GM19239 (cell line): ENCODE results near the gene LMF2.

ENCODE experiments used
- DNase-seq: peaks from one replicate; pipeline ENCODE4 v3.0.0; 2011; ENCODE audit warnings: low spot score; ENCODE audit not compliant: insufficient read length
- FAIRE-seq: peaks from 2 replicates; lab custom pipeline; 2011; peaks lifted over from hg19 to GRCh38; lab: Jason Lieb, UNC

Gene LMF2

DNA sequence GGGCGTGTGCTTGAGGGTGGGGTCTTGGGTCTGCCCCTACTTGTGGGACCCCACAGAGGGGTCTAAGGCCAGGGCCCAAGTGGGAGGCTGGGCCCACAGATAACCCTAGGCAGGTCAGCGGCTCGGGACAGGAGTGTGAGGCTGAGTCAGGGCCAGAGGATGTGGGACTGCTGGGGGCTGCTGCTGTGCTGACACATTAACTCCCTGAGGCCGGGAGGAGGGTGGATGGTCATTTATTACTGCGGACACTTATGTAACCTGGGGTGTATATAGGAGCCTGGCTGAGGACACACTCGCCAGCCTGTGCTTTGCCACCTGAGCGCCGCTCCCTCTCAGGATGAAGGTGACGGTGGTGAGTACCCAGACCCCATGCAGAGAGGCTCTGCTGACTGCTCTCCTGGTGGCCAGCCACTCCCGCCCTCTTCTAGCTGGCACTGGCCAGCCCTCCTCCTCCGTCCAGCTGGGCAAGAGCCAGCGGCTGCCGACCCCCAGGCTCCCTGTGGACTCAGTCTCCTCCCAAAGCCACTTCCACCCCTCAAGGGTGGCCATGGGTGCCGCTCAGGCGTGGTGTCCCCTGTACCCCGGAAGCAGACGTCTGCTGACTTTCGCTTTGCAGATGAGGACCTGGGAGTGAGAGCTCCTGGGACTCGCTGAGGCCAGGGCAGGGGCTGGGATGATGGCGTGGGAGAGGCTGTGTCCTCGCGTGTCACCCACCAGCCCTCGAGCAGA is 20.8 kb downstream of the LMF2 start, which contains the start of gene MIOX:
MIOX (plus strand) TSS at position 299 of the 729 bp plus-strand sequence; CDS start at position 338, 39 bp downstream.
- no peak for FAIRE-seq
- no peak for DNase-seq

DNA sequence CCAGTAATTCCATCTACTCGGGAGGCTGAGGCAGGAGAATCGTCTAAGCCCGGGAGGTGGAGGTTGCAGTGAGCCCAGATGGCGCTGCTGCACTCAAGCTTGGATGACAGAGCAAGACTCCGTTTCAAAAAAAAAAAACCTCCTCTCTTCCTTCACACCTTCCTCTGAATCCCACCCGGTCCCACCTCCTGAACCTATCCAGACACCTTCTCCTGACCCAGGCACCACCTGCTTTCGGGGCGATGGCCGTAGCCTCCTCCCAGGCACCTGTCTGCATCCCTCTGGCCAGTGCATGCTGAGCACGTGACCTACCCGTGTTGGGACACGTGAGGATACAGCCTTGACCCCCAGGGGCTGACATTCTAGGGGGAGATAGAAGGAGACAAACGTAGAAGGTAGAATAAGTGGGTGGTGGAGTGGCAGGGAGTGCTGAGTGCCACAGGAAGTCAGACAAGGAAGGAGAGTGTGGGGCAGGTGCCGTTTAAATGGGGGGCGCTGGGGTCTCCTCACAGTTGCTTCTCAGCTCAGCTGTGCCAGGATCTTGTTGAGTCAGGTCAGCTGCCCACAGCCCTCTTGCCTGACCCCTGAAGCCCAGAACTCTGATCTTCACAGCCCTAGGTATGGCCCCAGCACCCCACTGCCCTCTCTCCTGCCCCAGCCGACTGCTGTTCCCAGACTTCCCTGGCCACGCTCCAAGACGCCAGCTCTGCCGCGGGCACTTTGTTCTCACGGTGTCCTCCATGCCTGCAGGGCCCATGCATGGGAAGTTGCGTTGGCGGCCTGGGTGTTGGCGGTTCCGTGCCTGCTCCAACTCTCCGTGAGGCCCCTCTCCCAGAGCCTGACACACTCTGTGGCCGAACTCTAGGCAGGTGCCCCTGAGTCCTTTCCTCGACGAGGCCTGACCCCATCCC is 22.0 kb downstream of the LMF2 start:
- DNase-seq (no peak), FAIRE-seq (no peak)

DNA sequence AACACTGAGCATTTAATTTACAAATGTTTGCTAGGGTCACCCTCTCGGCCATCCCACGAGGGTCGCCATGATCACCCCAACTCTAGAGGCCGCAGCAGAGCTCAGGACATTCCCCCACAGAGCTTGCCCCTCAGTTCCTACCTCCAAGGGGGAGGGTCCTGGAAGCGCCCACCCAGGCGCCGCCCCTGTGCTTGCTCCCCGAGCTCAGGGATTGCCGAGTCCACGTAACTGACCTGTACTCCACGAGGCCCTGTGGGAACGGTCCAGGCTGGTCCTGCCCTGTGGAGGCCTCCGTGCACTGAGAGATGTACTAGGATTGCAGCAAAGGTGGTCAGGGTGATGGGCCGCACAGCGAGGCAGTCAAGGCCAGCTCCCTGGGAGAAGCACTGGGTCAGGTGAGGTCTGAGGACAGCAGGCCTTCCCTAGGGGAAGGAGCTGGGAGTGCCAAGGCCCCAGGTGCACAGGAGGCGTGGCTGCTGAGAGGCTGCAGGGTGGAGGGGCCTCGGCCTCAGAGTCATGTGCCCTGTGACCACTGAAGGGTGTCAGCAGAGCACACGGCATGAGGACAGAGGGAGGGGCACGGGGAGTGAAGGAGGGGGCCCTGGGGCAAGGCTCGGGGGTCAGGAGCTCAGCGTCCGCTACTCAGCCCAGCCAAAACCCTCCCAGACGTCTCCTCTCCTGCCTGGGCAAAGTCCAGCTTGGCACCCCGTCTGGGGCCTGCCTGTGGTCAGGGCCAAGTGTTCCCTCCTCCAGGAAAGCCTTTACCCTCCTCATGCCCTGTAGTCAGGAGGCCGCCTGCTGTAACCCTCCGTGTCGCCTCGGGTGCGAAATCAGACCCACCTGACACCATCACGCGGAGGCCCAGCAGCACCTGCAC is 23.3 kb downstream of the LMF2 start:
- DNase-seq = no peak
- no peak for FAIRE-seq

DNA sequence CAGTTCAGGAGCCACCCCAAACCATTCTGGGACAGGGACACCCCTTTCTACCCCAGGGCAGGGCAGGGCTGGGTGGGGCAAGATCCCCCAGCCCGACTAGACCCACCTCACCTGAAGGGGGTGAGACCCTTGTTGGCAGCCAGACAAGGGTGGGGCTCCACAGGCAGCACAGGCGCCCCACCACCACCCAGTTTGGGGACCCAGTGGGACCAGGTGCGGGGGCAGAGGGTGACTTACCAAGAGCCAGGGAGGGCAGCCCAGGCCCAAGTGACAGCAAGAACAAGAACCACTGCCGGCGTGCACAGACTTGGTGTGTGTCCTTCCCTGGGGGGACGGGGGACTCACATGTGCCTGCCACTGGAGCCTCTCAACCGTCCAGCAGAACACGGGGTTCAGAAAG is 23.9 kb downstream of the LMF2 start:
- DNase-seq (no peak), FAIRE-seq (no peak)

DNA sequence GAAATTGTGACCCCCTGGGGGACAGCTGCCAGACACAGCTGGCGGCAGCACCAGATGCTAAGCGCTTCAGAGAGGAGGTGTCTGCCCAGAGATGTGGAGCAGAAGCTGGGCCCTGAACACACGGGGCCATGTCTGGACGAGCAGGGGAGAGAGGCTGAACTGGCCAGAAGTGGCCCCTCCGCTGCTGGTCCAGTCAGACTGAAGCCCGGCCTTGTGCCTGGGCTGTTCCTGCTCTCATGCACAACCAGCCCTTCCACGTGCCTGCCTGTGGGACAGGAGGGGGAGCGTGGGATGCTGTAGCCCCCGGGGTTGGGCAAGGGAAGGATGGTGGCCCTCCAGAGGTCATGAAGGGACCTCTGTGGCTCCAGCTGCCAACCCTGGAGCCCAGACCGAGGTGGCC is 24.4 kb downstream of the LMF2 start:
- FAIRE-seq (no peak), DNase-seq (no peak)

DNA sequence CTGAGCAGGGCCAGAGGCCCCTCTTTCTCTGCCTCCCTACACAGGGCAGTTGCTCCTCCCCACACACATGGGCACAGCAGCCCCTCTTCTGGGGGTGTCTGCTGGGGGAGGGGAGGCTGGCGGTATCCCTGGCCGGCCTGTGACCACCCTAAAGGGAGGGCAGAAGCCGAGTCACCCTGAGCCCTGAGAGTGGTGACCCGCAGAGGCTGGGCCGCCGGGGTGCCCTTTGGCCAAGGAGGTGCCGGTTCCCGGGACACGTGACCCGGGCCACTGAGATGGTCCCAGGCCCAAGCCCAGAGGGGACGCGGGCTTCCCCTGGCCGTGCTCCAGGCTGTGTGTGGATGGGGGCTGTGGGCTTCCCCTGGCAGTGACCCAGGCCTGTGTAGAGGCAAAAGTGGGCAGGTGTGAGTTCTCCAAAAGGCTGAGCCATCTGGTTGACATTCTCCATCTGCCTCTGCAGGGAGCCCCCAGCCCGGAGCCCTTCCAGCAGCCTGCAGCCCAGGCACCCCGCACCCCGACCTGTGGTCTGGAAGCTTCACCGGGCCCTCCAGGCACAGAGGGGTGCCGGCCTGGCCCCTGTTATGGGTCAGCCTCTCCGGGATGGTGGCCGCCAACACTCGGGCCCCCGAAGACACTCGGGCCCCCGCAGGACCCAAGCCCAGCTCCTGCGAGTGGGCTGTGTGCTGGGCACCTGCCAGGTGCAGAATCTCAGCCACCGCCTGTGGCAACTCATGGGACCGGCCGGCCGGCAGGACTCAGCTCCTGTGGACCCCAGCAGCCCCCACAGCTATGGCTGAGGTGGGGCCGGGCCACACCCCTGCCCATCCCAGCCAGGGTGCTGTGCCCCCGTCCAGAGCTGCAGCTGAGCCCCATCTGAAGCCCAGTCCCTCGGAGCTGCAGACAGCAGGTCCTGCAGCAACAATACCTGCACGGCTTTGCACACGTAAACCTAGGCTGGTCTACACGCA is 25.1 kb downstream of the LMF2 start:
- DNase-seq (no peak), FAIRE-seq (no peak)

DNA sequence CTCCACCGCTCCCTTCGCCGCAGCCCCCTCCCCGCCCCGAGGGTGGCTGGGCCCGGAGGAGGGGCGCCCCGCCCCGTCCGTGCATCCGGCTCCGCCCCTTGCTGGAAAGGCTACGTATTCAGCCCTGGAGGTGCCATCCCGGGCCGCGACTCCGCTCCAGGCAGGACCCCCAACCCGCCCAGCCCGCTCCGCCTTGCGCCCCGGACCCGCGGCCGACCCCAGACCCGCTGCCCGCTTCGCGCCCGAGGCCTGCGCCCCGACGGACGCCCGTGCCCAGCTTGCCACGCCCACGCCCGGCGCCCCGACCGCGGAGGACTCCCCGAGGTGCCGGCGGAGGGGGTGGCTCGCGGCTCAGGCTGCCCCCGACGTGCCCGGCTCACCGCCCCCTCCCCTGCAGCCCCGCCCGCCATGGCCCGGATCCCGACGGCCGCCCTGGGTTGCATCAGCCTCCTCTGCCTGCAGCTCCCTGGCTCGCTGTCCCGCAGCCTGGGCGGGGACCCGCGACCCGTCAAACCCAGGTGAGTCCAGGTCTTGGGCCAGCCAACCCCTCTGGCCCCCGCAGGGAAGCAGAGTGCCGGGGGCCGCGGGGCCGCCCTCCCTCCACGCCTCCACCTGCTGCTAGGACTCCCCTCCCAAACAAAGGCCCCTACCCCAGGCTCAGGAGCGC is 25.9 kb downstream of the LMF2 start, which contains the start of gene ADM2:
ADM2 (plus strand) TSS at position 104 of the 667 bp plus-strand sequence; CDS start at position 409, 305 bp downstream.
- FAIRE-seq (peak; percentile 71), DNase-seq (no peak)

DNA sequence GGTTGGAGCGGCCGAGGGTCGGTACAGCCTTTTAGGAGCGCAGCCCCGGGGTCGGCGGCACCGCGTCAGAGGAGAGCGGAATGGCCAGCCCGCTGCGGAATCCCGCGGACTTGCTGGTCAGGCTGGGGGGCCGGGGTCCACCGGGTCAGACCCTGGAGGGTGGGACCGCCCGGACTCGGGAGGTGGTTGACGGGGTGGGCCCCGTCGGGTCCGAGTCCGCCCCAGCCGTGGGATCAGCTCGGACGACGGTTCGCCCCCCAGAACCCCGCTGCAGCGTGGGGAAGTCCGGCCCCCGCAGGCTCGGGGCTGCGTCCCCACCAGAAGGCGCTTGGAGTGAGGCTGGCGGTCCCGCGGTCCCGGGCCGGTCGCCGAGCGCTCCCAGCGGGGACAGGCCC is 26.5 kb downstream of the LMF2 start:
- FAIRE-seq = no peak

DNA sequence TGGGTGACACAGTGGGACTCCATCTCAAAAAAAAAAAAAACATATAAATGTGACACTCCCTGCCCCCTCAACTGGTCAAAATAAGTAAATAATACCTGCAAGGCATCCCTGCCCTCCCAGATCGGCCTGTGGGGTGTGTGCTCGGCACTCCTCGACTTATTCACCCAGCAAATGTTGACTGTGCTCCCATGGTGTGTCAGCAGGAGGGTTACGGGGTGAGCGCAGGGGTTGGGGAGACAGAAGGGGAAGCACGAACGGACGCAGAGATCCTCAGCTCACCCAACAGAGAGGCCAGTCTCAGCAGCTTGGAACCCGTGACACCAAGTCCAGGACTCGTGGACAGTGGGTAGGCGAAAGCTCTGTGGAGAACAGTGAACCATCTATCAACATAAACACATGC is 27.8 kb downstream of the LMF2 start:
- DNase-seq (no peak), FAIRE-seq (no peak)

More for the DNA sequence above, 26.5 kb downstream of the LMF2 start:
- no peak for DNase-seq

DNA sequence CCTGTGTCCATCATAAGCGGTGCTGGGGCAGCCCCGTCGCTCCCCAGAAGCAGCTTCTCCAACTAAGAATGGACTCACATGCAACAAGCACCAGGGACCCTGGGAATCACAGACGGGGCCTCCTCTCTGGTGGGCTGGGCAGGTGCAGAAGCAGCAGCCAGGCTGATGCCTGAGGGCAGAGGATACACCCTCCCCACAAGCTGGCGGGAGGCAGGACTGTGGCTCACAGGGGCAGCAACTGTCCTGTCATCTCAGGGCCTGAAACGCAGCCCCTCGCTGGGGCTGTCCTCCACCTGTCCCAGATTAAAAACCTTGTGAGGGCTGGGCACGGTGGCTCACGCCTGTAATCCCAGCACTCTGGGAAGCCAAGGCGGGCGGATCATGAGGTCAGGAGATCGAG is 29.6 kb downstream of the LMF2 start:
- DNase-seq (no peak), FAIRE-seq (no peak)

DNA sequence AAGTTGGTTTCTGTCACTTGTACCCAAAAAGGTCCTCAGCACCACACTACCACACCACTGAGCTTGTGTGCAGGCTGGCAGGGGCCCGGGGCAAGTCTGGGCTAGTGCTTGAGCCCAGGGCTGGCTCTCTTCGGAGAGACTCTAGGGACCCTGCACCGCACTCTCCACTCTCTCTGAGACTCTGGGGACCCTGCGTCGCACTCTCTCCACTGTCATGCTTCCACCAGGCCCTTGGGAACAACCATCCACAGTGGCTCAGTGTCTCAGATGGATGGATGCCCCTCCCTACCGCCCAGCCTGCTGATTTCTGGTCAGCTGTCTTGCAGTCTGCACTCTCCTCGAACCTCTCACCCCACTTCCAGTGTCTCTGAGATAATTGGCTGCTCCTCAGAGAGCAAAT is 30.6 kb downstream of the LMF2 start:
- FAIRE-seq (no peak), DNase-seq (no peak)

DNA sequence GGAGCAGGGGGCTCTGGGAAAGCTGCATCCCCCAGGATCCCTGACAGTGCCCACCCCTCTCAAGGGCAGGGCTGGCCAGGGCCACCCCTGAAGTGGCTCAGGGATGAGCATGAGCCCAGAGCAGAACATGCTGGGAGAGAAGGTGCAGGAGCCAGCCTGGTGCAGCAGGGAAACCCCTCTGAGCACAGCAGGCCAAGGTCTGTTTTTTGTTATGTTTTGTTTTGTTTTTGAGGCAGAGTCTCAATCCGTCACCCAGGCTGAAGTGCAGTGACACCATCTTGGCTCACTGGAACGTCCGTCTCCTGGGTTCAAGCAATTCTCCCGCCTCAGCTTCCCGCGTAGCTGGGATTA is 31.9 kb downstream of the LMF2 start:
- no peak for FAIRE-seq

DNA sequence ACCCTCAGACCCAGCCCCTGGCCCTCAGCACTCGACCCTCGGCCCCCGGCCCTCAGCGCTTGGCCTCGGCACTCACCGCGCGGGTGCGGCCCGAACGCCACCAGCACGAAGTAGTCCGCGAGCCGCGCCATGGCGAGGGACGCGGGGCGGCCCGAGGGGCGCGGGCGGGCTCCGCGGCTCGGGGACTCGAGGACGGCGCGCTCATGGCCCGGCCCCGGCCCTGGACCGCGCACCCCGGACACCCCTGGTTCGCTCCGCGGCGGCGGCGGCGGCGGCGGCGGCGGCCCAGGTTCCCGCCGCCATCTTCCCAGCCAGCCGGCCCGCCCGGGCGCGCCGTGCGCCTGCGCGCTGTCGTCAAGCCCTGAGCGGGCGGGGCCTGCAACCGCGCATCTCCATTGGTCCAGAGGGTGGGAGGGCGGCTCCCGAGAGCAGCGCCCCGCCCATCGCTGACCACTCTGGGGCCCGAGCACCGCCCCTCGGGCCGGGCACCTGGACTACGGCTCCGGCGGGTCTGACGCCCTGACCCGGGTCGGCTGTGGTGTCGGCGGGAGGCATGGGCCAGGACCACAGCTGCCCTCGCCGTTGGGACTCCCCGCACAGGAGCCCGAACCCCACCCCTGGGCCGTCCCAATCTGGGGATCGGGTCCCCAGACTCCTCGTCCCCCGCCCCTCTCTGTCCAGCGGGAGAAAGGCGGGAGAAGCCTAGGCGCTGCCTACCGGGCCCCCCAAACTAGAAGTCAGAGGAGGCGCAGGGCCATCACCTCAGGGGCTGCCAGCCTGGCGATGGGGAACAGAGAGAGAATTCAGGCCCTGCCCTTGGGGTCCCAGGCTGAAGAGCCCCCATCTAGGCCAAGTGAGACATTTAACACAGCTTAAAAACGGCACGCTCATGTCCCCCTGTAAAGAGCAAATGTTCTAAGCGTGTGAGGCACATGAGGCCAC is 32.5 kb downstream of the LMF2 start, which contains the start of gene SBF1:
SBF1 (minus strand) TSS at position 326 of the 942 bp plus-strand sequence; CDS start at position 131, 195 bp downstream.
- peak; percentile 83 for FAIRE-seq
- DNase-seq = peak; percentile 98

More for the DNA sequence above, 31.9 kb downstream of the LMF2 start:
- DNase-seq = no peak

DNA sequence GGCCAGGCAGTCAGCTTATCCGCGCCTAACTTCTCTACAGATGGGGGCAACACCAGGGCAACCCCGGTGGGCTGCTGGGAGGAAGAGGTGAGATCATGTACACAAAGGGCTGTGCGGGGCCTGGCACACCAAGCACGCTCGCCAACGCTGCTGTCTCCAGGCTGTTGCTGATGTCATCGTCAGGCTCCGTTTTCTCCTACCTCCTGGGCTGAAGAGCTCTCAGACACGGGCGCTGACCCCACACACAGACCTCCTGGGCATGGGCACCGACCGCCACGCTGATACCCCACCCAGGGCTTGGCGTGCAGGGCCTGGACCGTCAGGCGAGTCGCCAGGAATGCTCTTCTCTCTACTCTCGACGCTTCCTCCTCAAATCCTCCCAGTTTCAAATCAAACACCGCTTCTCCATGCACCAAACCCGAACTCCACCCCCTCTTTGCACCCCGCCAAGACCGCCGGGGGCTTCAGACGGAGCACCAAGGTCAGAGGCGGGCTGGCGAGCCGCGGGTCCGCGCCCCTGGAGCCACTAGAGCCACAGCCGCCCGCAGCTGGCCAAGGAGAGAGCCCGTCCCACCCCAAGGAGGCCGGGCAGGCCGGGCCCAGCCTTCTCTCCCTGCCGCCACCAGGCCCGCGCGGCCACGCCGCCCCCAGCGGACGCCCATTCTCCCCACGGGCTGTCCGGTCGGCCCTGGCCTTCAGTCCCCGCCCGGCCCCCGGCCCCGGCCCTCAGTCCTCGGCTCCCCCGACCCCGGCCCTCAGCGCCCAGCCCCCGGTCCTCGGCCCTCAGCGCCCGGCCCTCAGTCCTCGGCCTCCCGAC is 33.4 kb downstream of the LMF2 start:
- DNase-seq (no peak), FAIRE-seq (no peak)

DNA sequence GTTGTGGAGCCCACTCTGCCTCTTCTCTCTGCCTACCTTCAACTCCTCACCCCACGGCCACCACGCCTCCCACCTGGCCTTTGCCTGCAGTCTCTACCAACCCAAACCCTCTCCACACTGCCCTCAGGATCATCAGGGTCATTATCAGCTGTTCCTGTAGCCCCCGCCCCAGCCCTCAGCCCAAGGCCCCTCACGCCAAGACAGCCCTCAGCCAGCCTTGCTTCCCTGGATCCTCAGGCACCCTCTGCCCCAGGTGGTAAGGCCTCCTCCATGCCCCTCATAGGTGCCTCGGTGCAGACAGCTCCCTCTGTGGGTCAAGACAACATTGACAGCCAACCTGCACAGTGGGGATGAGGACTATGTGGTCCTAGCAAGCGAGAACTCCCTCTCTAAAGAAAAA is 34.4 kb downstream of the LMF2 start:
- FAIRE-seq (peak; percentile 92), DNase-seq (no peak)

DNA sequence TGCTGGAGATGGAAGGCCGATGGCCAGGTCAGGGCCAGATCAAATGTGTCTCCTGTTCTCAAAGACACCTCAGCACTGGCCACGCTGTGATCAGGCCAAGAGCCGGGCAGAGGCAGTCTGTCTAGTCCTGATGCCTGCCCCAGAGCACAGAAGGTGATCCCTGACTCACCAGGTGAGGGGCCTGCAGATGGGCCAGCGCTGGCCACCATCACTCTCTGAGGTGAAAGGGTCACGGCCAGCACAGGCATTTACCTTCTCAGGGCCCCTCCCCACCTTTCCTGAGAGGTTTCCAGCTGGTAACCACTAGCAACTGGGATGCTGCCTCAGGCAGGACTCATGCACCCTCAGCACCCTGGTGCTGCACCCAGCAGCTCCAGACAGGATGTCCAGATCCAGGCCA is 35.5 kb downstream of the LMF2 start:
- DNase-seq = no peak
- FAIRE-seq = no peak
